ENCODE results near the gene SUGCT.

SUGCT gene

GRCh38 chr7:40483630-40484029 lies 348.8 kb downstream of the SUGCT start:
- no peak for DNase-seq

GRCh38 chr7:40489844-40490602 lies 355.2 kb downstream of the SUGCT start:
- DNase-seq = no peak

DNA sequence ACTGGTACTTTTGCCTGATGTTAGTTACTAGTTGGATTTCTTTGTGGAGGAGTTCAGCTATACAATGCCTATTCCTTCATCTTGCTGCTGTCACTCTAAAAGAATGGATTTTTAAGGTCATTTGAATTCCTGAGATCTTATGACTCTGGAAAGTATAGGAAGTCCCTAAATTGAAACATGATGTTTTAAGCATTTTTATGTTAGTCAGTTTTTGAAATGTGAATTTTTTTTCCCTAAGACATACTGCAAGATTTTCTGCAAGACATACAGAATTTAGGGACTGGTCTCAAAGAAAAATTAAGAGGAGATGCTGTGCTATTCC lies 355.8 kb downstream of the SUGCT start:
- DNase-seq = no peak

- DNase-seq = no peak
These were observed 358.1 kb downstream of the SUGCT start for GRCh38 chr7:40492946-40493345.

GRCh38 chr7:40493609-40494051 lies 358.8 kb downstream of the SUGCT start:
- DNase-seq = no peak

GRCh38 chr7:40498924-40499510 lies 364.2 kb downstream of the SUGCT start:
- no peak for DNase-seq

DNA sequence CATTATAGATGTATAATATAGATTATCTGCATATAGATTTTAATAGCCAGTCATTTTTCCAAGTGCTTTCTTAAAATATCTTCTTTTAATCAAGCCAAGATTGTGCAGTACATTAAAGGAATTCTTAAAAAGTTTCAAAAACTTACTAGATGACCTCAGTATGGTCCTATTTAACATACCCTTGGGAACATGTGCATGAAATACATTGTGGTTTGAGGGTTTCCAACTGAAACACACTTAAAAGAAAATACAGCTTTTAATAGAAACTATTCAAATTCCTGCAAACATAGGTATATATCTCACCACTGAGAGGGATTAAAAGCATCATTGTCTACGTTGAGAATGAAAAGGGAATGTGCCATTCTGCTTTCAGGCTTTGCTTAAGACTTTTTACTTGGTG lies 364.9 kb downstream of the SUGCT start:
- DNase-seq = no peak

DNA sequence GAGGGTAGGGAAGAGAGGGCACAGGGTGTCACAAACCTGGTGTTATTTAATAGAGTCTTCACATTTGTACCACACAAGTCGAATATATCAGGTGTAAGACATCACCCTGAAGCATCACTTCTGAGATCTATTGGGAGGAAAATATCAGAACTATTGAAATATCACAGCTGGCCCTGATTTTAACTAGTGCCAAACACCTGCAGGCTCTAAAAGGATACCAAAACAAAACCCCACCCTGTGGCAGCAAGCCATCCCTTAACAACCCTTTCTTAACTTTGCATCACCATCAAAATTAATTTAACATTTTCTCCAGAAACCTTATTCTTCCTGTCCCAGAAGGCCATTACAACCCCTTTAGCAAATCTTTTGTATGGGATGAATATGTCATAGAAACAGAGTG lies 365.4 kb downstream of the SUGCT start:
- DNase-seq = no peak

GRCh38 chr7:40502359-40502758 lies 367.6 kb downstream of the SUGCT start:
- DNase-seq = no peak

DNA sequence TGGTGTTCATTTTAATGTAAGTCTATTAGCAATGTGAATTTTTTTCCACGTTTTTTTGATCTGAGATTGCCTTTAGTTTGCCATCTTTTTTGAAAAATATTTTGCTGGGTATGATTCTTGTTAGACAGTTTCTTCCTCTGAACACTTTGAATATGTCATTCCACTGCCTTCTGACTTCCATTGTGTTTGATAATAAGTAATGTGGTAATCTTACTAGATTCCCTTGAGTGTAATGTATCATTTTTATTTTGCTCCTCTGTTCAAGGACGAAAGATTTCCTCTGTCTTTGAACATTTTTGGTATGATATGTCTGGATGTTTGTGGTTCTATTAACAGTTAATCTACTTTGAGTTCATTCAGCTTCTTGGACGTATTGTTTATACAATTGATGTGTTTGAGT lies 371.4 kb downstream of the SUGCT start:
- no peak for DNase-seq

GRCh38 chr7:40507166-40507565 lies 372.4 kb downstream of the SUGCT start:
- no peak for DNase-seq

DNA sequence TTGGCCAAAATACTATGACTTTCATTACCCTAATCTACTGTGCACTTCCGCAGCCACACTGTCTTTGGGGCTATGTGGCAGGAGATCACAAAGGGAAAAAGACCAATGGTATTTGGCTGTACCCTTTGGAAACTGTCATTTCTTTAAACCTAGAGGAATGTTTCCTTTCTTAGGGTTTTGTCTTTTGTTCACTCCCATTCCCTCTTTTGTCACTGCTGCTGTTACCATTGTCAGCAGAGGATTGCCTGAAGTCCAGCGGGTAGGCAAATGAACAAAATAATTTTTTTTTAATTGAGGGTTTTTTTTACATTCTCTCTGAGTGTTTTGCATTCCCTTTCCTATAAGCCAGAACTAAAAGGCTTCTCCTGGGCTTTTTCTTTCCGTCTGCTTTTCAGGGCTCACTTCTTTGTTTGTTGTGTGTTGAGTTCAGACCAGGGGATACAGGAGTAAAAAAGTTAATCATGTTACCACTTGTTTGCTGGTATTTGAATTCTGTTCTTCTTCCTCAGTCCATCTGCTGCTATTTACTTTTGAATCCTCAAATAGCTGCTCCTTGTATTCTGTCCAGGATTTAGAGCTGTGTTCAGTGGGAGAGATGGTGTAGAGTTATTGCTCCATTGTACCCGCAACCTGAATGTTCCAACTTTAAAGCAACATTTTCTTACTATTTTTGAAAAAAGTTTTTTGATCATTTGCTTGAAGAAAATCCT lies 374.6 kb downstream of the SUGCT start:
- DNase-seq = no peak

GRCh38 chr7:40516376-40516775 lies 381.6 kb downstream of the SUGCT start:
- DNase-seq = no peak

- DNase-seq = no peak
These were observed 384.2 kb downstream of the SUGCT start for GRCh38 chr7:40519009-40519408.

- DNase-seq = no peak
These were observed 386.4 kb downstream of the SUGCT start for GRCh38 chr7:40520986-40521738.

DNA sequence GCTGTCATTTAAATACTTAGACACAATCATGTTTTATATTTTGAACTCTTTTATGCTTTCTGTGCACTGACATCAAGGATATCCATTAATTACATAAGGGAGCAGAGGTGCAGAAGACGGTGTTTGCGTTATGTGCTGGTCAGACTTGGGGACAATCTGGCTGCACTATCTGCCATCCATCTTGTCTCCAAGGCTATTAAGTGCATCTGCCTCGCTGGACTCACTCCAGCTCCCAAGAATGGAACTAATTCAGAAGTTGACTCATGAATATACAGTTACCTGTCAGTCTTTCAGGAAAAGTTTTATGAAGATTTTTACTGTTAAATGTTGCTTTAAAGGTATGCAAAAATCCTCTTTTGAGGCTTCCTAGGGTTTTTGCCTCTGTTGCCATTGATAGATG lies 391.0 kb downstream of the SUGCT start:
- no peak for DNase-seq

DNA sequence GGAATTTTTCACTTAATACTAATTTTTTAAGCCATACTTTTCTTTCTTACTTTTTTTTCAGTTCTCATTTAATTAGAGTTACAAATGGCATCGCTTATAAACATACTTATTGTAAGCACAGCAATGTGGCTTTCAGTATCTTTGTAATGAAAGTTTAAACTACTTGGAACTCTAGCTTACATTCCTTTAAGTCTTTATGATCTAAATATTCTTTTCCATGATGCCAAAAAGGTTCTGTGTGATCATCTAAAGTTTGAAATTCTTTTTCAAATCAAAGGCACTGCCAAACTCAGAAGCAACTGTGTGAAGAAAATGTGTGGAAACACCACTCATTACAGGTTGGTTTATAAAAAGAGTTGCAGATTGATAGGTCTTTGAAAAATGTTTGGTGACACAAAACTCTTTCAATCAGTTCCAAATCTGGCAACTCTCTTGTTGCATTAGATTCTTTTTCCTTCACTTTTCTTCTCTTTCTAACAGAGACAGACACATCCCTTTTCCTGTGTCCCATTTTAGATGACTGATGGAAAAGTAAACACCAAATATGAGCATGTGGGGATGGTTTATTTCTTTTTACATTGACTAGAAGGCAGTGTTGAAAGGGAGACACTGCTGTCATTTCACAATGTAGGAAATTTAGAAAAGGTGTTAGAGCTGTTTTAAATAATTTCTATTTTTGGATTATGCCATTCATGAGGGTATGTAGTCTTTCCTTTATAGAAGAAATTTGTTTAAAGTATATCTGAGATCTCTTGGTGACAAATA lies 392.3 kb downstream of the SUGCT start:
- no peak for DNase-seq

GRCh38 chr7:40527723-40528122 lies 392.9 kb downstream of the SUGCT start:
- no peak for DNase-seq

GRCh38 chr7:40530292-40530691 lies 395.5 kb downstream of the SUGCT start:
- DNase-seq = no peak

DNA sequence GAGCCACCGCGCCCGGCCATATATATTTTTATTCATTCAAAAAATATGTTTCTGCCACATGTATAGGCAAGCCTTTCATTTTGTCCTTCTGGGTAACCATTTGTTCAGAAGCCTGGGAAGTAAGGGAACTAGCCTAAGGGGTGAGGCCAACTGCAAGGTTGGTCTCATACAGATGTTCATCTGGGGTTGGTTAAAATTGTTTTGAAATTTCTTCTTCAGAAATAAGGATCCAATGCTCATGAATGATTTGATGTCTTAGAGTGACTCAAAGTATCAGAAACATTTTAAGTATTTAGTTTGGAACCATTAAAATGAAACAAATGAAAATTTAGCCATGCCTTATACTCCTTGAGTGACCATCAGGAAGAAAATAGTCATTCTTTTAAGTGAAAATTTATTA lies 397.2 kb downstream of the SUGCT start:
- DNase-seq = no peak

- DNase-seq = no peak
These were observed 400.9 kb downstream of the SUGCT start for GRCh38 chr7:40535678-40536077.

- no peak for DNase-seq
These were observed 401.6 kb downstream of the SUGCT start for GRCh38 chr7:40536421-40536820.

DNA sequence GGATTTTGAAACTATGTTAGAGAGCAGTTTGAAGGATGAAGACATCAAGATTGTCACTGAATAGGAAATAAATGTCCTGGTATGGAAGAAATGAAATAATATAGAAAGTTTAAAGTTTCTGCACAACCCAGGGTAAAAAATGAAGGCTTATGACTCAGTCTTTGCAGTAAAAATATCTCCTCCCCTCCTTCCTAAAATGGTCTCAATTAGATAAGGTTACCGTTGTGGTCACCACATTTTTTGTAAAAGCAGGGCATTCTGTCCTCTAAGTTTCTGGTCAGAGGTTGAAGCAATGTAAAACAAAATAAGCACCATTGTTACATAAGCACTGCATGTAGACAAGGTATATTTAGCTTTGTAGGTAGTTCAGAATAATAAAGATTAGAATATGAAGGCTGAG lies 403.5 kb downstream of the SUGCT start:
- DNase-seq = no peak
